ENCODE results near the gene CREBBP. TPM values are rescaled to one million over a fixed set of nuclear protein-coding genes. Genes with fewer than 3 reads are reported as not detected.

CREBBP gene
- total RNA-seq, 2 donors from 2014 or later, result 35.3 to 57.7 TPM

Other genes with a start within 250 kb of the CREBBP start
- 10 to 100 TPM; 25.9 to 52.7 TPM for gene DNASE1, start 226.0 kb downstream of the CREBBP start, total RNA-seq
- gene TRAP1, start 163.2 kb downstream of the CREBBP start, total RNA-seq, result 10 to 100 TPM; 78.1 to 92.9 TPM
- gene ADCY9, start 235.7 kb upstream of the CREBBP start, total RNA-seq, result 10 to 100 TPM; 22.4 to 29.1 TPM